Heart left ventricle (tissue), 13 donors: ENCODE measurements around the gene OR2L2.

Source experiments
- CTCF ChIP-seq, 12 donors: fragments of 200-600 bp; sonication (generic) in 4 of 12; IDR thresholded peaks; one replicate each; pipeline versions ENCODE4 v1.5.0 to v1.8.0; 2018 to 2022; ENCODE audit warnings: antibody characterized with exemption in 12 of 12, mild to moderate bottlenecking in 5 of 12
- POLR2A ChIP-seq, 2 donors: fragments of 450-650 bp; IDR thresholded peaks; one replicate each; pipeline ENCODE4 v1.6.1; 2017; ENCODE audit warnings: antibody characterized with exemption in 2 of 2, mild to moderate bottlenecking in 2 of 2, moderate library complexity in 2 of 2
- donor health status: ischemic (EF 13 %, LVEDD 7.1; RV severe dilation, severe dysfunction).
- donor health status: DM: no; HTN: yes; CAD: no.
- donor health status: DM: no; HTN: no; CAD: no.
- donor health status: ischemic (EF 25% LVEDD 6.9; RV normal size, moderate dysfunction).
- donor health status: ischemic (EF 25% LVEDD 5.7; RV mildly dilated, moderate dysfunction).
- donor health status: ischemic (EF 35%, LVEDD 5.7; RV mildly dilated, moderate dysfunction).
- donor health status: nonischemic (EF 11% LVEDD 7.7; RV severe dilation, severe dysfunction).
- donor health status: DM: yes; HTN: yes; CAD: no.
- donor health status: PGD.
- donor health status: ischemic (EF 29% LVEDD 5.4; RV normal size, mild dysfunction).
- donor health status: nonischemic (EF 23%, LVEDD 6.1; RV moderate dilation, normal function).

- TF ChIP-seq CTCF (IDR thresholded peaks at IDR 0.05) (no peak), POLR2A (IDR thresholded peaks at IDR 0.05) (no peak)
Observed at GRCh38 chr1:248045209-248045608, 15.3 kb downstream of the OR2L2 start.
